WI38 (cell line): ENCODE results near the gene KCNAB2.
"Not testable (repeated sequence)": the region's sequence is repeated elsewhere in the genome, so short reads cannot be mapped to it uniquely, and the experiment has no call there.

Source experiments
- H3K4me3 ChIP-seq: 2 replicates; pipeline ENCODE4 v1.5.1; 2011; ENCODE audit warnings: low read depth, mild to moderate bottlenecking, control low read depth, low read length
- CTCF ChIP-seq: IDR thresholded peaks from 2 replicates; pipeline ENCODE4 v1.5.1; 2012; ENCODE audit warnings: low read depth, mild to moderate bottlenecking, control low read depth, low read length

KCNAB2 gene

GRCh38 chr1:6011946-6012258, 33.8 kb upstream of the KCNAB2 start:
- H3K4me3 ChIP-seq = no peak overlapping the region
- TF ChIP-seq CTCF = no peak

- TF ChIP-seq CTCF = no peak
- no peak overlapping the region for H3K4me3 ChIP-seq
These were observed 33.0 kb upstream of the KCNAB2 start for GRCh38 chr1:6012529-6013318.

- no peak overlapping the region for H3K4me3 ChIP-seq
- no peak for TF ChIP-seq CTCF
These were observed 32.2 kb upstream of the KCNAB2 start for GRCh38 chr1:6013491-6013890.

GRCh38 chr1:6014130-6014999, 31.3 kb upstream of the KCNAB2 start:
- no peak overlapping the region for H3K4me3 ChIP-seq
- TF ChIP-seq CTCF = no peak

GRCh38 chr1:6016191-6016865, 29.4 kb upstream of the KCNAB2 start:
- no peak for TF ChIP-seq CTCF
- H3K4me3 ChIP-seq = no peak overlapping the region

GRCh38 chr1:6017654-6018053, 28.0 kb upstream of the KCNAB2 start:
- not testable (repeated sequence) for H3K4me3 ChIP-seq

- no peak overlapping the region for H3K4me3 ChIP-seq
- TF ChIP-seq CTCF = no peak
These were observed 26.4 kb upstream of the KCNAB2 start for GRCh38 chr1:6019166-6019845.
